Fibroblast of the aortic adventitia (primary cell): ENCODE measurements around the gene LRRC39. TPM values are rescaled to one million over a fixed set of nuclear protein-coding genes. Genes with fewer than 3 reads are reported as not detected.

Experiments
- DNase-seq: peaks from one replicate; pipeline ENCODE4 v3.0.0-alpha.2; 2010; ENCODE audit warnings: low read depth
- H3K4me3 ChIP-seq: 2 replicates; pipeline ENCODE4 v1.5.1; 2011; ENCODE audit warnings: low read depth, mild to moderate bottlenecking, control low read depth, low read length, moderate library complexity
- total RNA-seq: library from RNA; depleted of rRNA; stranded (reverse); fragments of >200 nt; gene quantifications from 2 replicates; pipeline ENCODE4 v1.2.3, GENCODE V29; 2012; ENCODE audit warnings: low replicate concordance
- TF ChIP-seq, protein P1 (sequence below): IDR thresholded peaks from 2 replicates; pipeline ENCODE4 v1.5.1; 2011; ENCODE audit warnings: mild to moderate bottlenecking, low read length, control low read depth, inconsistent platforms; ENCODE audit not compliant: insufficient read depth

The LRRC39 gene
- total RNA-seq, result 0.36 and 3.7 TPM in 2 replicates

GRCh38 chr1:100178091-100178490 lies at the start of gene LRRC39:
LRRC39 (minus strand) TSS chr1:100178256; CDS start chr1:100168516, 9,740 bp downstream.
- DNase-seq, result no peak
- H3K4me3 ChIP-seq, result no peak within 1 kb of the TSS
- TF ChIP-seq, protein P1, sequence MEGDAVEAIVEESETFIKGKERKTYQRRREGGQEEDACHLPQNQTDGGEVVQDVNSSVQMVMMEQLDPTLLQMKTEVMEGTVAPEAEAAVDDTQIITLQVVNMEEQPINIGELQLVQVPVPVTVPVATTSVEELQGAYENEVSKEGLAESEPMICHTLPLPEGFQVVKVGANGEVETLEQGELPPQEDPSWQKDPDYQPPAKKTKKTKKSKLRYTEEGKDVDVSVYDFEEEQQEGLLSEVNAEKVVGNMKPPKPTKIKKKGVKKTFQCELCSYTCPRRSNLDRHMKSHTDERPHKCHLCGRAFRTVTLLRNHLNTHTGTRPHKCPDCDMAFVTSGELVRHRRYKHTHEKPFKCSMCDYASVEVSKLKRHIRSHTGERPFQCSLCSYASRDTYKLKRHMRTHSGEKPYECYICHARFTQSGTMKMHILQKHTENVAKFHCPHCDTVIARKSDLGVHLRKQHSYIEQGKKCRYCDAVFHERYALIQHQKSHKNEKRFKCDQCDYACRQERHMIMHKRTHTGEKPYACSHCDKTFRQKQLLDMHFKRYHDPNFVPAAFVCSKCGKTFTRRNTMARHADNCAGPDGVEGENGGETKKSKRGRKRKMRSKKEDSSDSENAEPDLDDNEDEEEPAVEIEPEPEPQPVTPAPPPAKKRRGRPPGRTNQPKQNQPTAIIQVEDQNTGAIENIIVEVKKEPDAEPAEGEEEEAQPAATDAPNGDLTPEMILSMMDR, result no peak

DNA sequence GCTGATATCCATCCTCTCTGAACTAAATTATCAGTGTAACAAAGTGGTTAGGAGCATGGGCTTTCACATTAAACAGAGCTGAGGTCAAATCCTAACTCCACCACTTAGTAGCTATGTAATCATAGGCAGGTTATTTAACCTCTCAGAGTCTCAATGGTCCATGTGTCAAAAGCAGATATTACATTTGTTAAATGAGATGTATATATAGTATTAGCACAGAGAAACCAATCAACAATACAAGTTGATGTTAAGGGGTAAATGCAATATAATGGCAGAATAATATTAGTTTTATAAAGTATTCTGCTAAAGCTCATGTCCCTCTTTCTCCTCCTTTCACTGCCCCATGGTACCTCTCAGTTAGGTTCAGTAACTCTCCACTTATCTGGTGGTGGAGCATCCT lies 44.4 kb upstream of the LRRC39 start:
- TF ChIP-seq, protein P1, result no peak
- DNase-seq, result no peak
- H3K4me3 ChIP-seq, result no peak overlapping the region

DNA sequence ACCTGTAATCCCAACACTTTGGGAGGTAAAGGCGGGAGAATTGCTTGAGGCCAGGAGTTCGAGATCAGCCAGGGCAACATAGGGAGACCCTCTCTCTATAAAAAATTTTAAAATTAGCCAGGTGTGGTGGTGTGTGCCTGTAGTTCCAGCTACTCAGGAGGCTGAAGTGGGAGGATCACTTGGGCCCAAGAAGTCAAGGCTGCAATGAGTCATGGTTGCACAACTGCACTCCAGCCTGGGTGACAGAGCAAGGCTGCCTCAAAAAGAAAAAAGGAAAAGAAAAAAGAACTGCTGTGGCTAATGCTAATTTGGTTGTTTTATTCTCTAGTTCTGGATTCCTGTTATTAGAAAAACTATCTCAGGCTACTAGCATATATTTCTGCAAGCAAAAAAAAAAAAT lies 41.8 kb upstream of the LRRC39 start:
- peak; percentile 5 for DNase-seq
- TF ChIP-seq, protein P1, result no peak
- H3K4me3 ChIP-seq, result no peak overlapping the region

DNA sequence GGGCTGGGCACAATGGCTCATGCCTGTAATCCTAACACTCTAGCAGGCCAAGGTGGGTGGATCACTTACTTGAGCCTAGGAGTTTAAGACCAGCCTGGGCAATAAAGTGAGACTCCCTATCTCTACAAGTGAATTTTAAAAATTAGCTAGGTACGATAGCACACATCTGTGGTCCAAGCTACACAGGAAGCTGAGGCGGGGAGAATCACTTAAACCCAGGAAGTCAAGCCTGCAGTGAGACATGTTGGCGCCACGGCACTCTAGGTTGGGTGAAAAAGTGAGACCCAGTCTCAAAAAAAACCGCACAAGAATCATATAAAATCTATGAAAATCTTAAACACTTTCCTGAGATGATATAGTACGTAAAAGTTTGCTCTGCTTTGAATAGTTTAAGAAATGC lies 41.4 kb upstream of the LRRC39 start:
- no peak for DNase-seq
- TF ChIP-seq, protein P1, result no peak
- H3K4me3 ChIP-seq, result no peak overlapping the region

GRCh38 chr1:100217834-100218233 lies 39.8 kb upstream of the LRRC39 start:
- DNase-seq, result no peak
- TF ChIP-seq, protein P1, result no peak
- no peak overlapping the region for H3K4me3 ChIP-seq

DNA sequence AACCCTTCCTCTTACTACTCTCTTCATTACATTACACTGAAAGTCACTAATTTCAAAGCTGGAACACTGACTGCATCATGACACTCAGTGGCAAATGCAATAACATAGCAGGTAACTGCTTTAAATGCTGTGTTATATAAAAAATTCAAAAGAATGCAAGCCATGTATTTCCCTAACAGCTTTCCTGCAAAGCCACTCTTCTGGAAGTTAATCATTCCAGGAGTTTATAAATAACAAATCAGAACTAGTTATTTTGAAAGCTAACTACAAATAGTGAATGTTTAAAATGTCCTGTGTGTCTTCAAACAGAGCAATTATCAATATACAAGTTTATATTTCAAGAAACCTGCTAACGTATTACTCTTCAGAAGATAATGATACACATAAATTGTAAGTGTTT lies 37.0 kb upstream of the LRRC39 start:
- DNase-seq, result no peak
- no peak overlapping the region for H3K4me3 ChIP-seq
- TF ChIP-seq, protein P1, result no peak

DNA sequence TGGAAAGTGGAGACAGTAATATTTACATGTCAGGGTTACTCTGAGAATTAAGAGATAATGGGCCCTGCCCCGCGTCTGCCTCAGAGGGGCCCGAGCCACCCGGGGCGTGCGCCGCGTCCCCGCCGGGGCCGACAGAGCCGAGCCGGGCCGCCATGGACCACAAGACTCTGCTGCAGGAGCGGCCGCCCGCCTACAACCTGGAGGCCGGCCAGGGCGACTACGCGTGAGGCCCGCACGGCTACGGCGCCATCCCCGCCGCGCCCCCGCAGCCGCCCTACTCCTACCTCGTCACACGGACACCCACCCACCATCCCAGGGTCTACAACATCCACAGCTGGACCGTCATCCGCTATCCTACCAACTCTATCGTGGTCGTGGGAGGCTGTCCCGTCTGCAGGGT lies 35.1 kb upstream of the LRRC39 start:
- no peak overlapping the region for H3K4me3 ChIP-seq
- no peak for DNase-seq
- TF ChIP-seq, protein P1, result no peak
